Measurements from ENCODE around the gene VPS39.

DNA sequence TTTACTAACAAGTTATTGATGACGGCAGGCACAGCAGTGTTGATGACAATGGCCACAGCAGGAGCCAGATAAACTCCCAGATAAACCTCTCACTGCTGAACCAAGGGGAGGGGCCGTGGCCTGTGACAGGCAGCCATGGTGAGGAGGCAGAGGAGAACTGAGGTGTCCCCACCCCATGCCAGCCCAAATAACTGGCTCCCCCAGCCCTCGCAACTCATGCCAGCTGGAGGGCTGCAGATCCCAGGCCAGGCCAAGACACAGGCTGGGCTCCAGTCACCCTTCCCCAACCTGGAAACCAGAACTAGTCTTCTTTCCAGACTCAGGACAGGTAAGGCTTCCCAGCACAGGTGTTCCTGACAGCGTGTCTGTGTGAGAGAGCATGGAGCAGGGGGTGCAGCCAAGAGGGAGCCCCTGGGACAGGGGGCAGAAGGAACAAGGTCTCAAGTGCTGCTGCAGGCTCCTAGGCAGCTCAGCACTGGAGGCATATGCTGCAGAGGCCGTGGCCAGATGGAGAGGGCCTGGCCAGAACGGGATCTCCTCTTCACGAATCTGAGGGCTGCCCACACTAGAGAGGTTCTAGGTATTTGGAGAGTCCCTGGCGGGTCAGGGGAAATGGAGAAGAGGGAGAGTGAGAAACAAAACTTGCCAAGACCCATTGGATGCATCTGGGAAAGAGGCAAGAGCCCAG is 67.6 kb downstream of the VPS39 start:
- TF ChIP-seq, protein P1, sequence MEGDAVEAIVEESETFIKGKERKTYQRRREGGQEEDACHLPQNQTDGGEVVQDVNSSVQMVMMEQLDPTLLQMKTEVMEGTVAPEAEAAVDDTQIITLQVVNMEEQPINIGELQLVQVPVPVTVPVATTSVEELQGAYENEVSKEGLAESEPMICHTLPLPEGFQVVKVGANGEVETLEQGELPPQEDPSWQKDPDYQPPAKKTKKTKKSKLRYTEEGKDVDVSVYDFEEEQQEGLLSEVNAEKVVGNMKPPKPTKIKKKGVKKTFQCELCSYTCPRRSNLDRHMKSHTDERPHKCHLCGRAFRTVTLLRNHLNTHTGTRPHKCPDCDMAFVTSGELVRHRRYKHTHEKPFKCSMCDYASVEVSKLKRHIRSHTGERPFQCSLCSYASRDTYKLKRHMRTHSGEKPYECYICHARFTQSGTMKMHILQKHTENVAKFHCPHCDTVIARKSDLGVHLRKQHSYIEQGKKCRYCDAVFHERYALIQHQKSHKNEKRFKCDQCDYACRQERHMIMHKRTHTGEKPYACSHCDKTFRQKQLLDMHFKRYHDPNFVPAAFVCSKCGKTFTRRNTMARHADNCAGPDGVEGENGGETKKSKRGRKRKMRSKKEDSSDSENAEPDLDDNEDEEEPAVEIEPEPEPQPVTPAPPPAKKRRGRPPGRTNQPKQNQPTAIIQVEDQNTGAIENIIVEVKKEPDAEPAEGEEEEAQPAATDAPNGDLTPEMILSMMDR (IDR thresholded peaks at IDR 0.05): no peak
- TF ChIP-seq EP300 (IDR thresholded peaks at IDR 0.05): no peak

Measured in ovary (tissue), 3 donors.